Type B pancreatic cell (in vitro differentiated cells): ENCODE measurements around the gene HNRNPL. TPM values are rescaled to one million over a fixed set of nuclear protein-coding genes. Genes with fewer than 3 reads are reported as not detected.

Experiments
- DNase-seq: peaks from one replicate; pipeline ENCODE4 v3.0.0; 2021; ENCODE audit warnings: mixed read lengths; ENCODE audit not compliant: unreplicated experiment; ENCODE audit errors: extremely low spot score
- H3K27ac Mint-ChIP-seq: 2 replicates; pipeline ENCODE4 v1.8.0; 2021; ENCODE audit warnings: mild to moderate bottlenecking, mixed read lengths
- H3K27me3 Mint-ChIP-seq: 2 replicates; pipeline ENCODE4 v1.8.0; 2021; ENCODE audit warnings: mixed read lengths
- H3K36me3 Mint-ChIP-seq: 2 replicates; pipeline ENCODE4 v1.8.0; 2021; ENCODE audit warnings: mixed read lengths
- H3K4me1 Mint-ChIP-seq: one replicate; pipeline ENCODE4 v1.8.0; 2021; ENCODE audit warnings: mixed read lengths; ENCODE audit not compliant: unreplicated experiment
- H3K4me3 Mint-ChIP-seq: 2 replicates; pipeline ENCODE4 v1.8.0; 2021; ENCODE audit warnings: mild to moderate bottlenecking, mixed read lengths
- H3K9me3 Mint-ChIP-seq: 2 replicates; pipeline ENCODE4 v1.8.0; 2021; ENCODE audit warnings: mixed read lengths
- CTCF ChIP-seq: fragments of 200-600 bp; sonication (generic); conservative IDR thresholded peaks from 2 replicates; pipeline ENCODE4 v1.5.0; 2021; ENCODE audit warnings: antibody characterized with exemption, mild to moderate bottlenecking
- long read RNA-seq: library from polyadenylated mRNA; unstranded; transcript quantifications from one replicate; pipeline ENCODE4 v2.0.0, GENCODE V29; 2020
- total RNA-seq: library from RNA; stranded (reverse); gene quantifications from 2 replicates; pipeline ENCODE4 v1.2.1, GENCODE V29; 2021; ENCODE audit warnings: low replicate concordance

HNRNPL gene
- total RNA-seq: 338 and 451 TPM in 2 replicates
- long read RNA-seq, partial matches to known transcripts: 0 of 3 reads
- long read RNA-seq, other reads (novel, unspliced or antisense): 2 of 3 reads

- H3K4me3 Mint-ChIP-seq: peak within 1 kb of the TSS; percentile 97
- no peaks in the 10 kb centered on the region for H3K9me3 Mint-ChIP-seq
- H3K36me3 Mint-ChIP-seq: peaks cover 27% of the 10 kb centered on the region
- peak; percentile 66 for TF ChIP-seq CTCF
- H3K27ac Mint-ChIP-seq: peak within 1 kb of the TSS; percentile 100
- DNase-seq: peak; percentile 100
- H3K4me1 Mint-ChIP-seq: peaks cover 18% of the 10 kb centered on the region
- H3K27me3 Mint-ChIP-seq: no peaks in the 10 kb centered on the region
These were observed at the start of gene HNRNPL for GRCh38 chr19:38849860-38850435. TSS of gene HNRNPL (minus strand) at chr19:38849986. CDS start at chr19:38849966, 20 bp downstream.

GRCh38 chr19:38898788-38899446 is 49.1 kb upstream of the HNRNPL start:
- H3K36me3 Mint-ChIP-seq: peaks cover 3% of the 10 kb centered on the region
- no peaks in the 10 kb centered on the region for H3K9me3 Mint-ChIP-seq
- peak overlapping the region; percentile 96 for H3K4me3 Mint-ChIP-seq
- peaks cover 12% of the 10 kb centered on the region for H3K4me1 Mint-ChIP-seq
- no peak for DNase-seq
- no peak for TF ChIP-seq CTCF
- peak overlapping the region; percentile 97 for H3K27ac Mint-ChIP-seq
- no peaks in the 10 kb centered on the region for H3K27me3 Mint-ChIP-seq

GRCh38 chr19:38894968-38895367 is 45.2 kb upstream of the HNRNPL start:
- no peaks in the 10 kb centered on the region for H3K9me3 Mint-ChIP-seq
- H3K27me3 Mint-ChIP-seq: no peaks in the 10 kb centered on the region
- no peak overlapping the region for H3K27ac Mint-ChIP-seq
- peaks cover 7% of the 10 kb centered on the region for H3K4me1 Mint-ChIP-seq
- TF ChIP-seq CTCF: no peak
- no peak overlapping the region for H3K4me3 Mint-ChIP-seq
- peaks cover 3% of the 10 kb centered on the region for H3K36me3 Mint-ChIP-seq
- DNase-seq: no peak

- no peaks in the 10 kb centered on the region for H3K4me1 Mint-ChIP-seq
These were observed 43.6 kb upstream of the HNRNPL start for GRCh38 chr19:38893341-38893771.

DNA sequence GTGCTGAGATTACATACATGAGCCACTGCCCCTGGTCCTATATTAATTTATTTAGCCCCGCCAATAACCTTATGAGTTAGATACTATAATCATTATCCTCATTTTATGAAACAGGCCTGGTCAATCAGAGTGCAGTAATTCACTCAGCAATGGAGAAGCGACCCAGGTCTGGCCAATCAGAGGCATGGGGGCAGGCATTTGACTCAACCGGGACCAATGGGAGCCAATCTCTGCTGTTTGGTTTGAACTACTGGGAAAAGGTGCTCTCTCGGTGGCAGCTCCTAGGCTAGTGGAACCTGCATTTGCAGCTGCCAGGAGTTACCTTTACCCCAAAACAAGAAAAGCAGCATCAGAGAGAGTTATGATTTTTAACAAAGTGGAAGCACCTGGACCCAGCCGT is 43.1 kb upstream of the HNRNPL start:
- TF ChIP-seq CTCF: no peak
- no peak overlapping the region for H3K4me3 Mint-ChIP-seq
- no peaks in the 10 kb centered on the region for H3K4me1 Mint-ChIP-seq
- no peak for DNase-seq
- H3K36me3 Mint-ChIP-seq: no peaks in the 10 kb centered on the region
- no peak overlapping the region for H3K27ac Mint-ChIP-seq
- no peaks in the 10 kb centered on the region for H3K27me3 Mint-ChIP-seq
- H3K9me3 Mint-ChIP-seq: no peaks in the 10 kb centered on the region

More at GRCh38 chr19:38893341-38893771, 43.6 kb upstream of the HNRNPL start:
- Mint-ChIP-seq H3K27me3 (no peaks in the 10 kb centered on the region), H3K27ac (no peak overlapping the region), H3K36me3 (no peaks in the 10 kb centered on the region), H3K4me3 (no peak overlapping the region), H3K9me3 (no peaks in the 10 kb centered on the region)
- no peak for DNase-seq
- no peak for TF ChIP-seq CTCF
